DND-41 (cell line): ENCODE data around the gene UNC5C.

ENCODE experiments used
- ATAC-seq: fragments of 200-7000 bp; cut with Tn5 transposase; 3 replicates; pipeline ENCODE4 v1.9.1; 2021; ENCODE audit warnings: low read depth; ENCODE audit not compliant: insufficient read depth
- DNase-seq: peaks from one replicate; pipeline ENCODE4 v3.0.0-alpha.2; 2020
- H2AFZ ChIP-seq: 2 replicates; pipeline ENCODE4 v1.6.0; 2012; ENCODE audit warnings: low read depth, low read length
- H3K27ac ChIP-seq: 2 replicates; pipeline ENCODE4 v1.5.1; 2012; ENCODE audit warnings: low read length, inconsistent platforms
- H3K27me3 ChIP-seq: fragments of 200-600 bp; sonication (generic); 2 replicates; pipeline ENCODE4 v1.6.0; 2012; ENCODE audit warnings: low read length, mild to moderate bottlenecking, inconsistent platforms; ENCODE audit not compliant: insufficient read depth, poor library complexity
- H3K36me3 ChIP-seq: 2 replicates; pipeline ENCODE4 v1.5.1; 2012; ENCODE audit warnings: low read length, inconsistent platforms; ENCODE audit not compliant: insufficient read depth
- H3K4me1 ChIP-seq: 2 replicates; pipeline ENCODE4 v1.5.1; 2012; ENCODE audit warnings: mild to moderate bottlenecking, low read length; ENCODE audit not compliant: insufficient read depth
- H3K4me2 ChIP-seq: 2 replicates; pipeline ENCODE4 v1.6.0; 2012; ENCODE audit warnings: mild to moderate bottlenecking, moderate library complexity, low read length, inconsistent platforms; ENCODE audit not compliant: insufficient read depth
- H3K4me3 ChIP-seq, 2 experiments: fragments of 200-600 bp in 1 of 2; shearing (Covaris generic) in 1 of 2; 2 replicates each; pipeline ENCODE4 v1.5.1; 2012 to 2016; ENCODE audit warnings: inconsistent platforms in 2 of 2, low read length in 2 of 2, mild to moderate bottlenecking in 2 of 2, low read depth in 1 of 2, moderate library complexity in 1 of 2
- H3K79me2 ChIP-seq: 2 replicates; pipeline ENCODE4 v1.6.0; 2012; ENCODE audit warnings: low read length, inconsistent platforms; ENCODE audit not compliant: insufficient read depth
- H3K9ac ChIP-seq: 2 replicates; pipeline ENCODE4 v1.6.0; 2012; ENCODE audit warnings: low read depth, mild to moderate bottlenecking, inconsistent platforms, low read length, moderate library complexity
- H3K9me3 ChIP-seq: 2 replicates; pipeline ENCODE4 v1.5.1; 2012; ENCODE audit warnings: low read length, moderate library complexity, mild to moderate bottlenecking, inconsistent platforms; ENCODE audit not compliant: insufficient read depth, severe bottlenecking
- H4K20me1 ChIP-seq: 2 replicates; pipeline ENCODE4 v1.6.0; 2012; ENCODE audit warnings: low read length; ENCODE audit not compliant: insufficient read depth
- CTCF ChIP-seq: IDR thresholded peaks from 2 replicates; pipeline ENCODE4 v1.5.1; 2012; ENCODE audit warnings: borderline replicate concordance, low read length, moderate library complexity, mild to moderate bottlenecking; ENCODE audit not compliant: poor library complexity, severe bottlenecking; ENCODE audit errors: extremely low read depth
- EZH2 ChIP-seq: IDR thresholded peaks from 3 replicates; pipeline ENCODE4 v1.6.1; 2012; ENCODE audit warnings: borderline replicate concordance, low read depth, mild to moderate bottlenecking, moderate library complexity, low read length, inconsistent platforms; ENCODE audit not compliant: severe bottlenecking

UNC5C gene

GRCh38 chr4:95591278-95591677 is 42.5 kb upstream of the UNC5C start:
- no peak overlapping the region for H3K4me2 ChIP-seq
- H3K4me3 ChIP-seq = no peak overlapping the region
- no peaks in the 10 kb centered on the region for H3K27me3 ChIP-seq
- no peak for TF ChIP-seq CTCF
- no peak overlapping the region for H2AFZ ChIP-seq
- no peak overlapping the region for H3K27ac ChIP-seq
- H3K79me2 ChIP-seq = no peaks in the 10 kb centered on the region
- H3K9ac ChIP-seq = no peak overlapping the region
- DNase-seq (no peak), ATAC-seq (no peak)
- no peaks in the 10 kb centered on the region for H3K36me3 ChIP-seq
- no peaks in the 10 kb centered on the region for H4K20me1 ChIP-seq
- no peaks in the 10 kb centered on the region for H3K4me1 ChIP-seq
- H3K9me3 ChIP-seq = no peaks in the 10 kb centered on the region

- H3K36me3 ChIP-seq = no peaks in the 10 kb centered on the region
- H3K27me3 ChIP-seq = no peaks in the 10 kb centered on the region
- no peak; the same call in 2 of the 3 replicates for ATAC-seq
- H3K4me3 ChIP-seq = no peak overlapping the region
- H3K79me2 ChIP-seq = no peaks in the 10 kb centered on the region
- no peaks in the 10 kb centered on the region for H3K9me3 ChIP-seq
- H4K20me1 ChIP-seq = no peaks in the 10 kb centered on the region
- H2AFZ ChIP-seq = no peak overlapping the region
- no peak overlapping the region for H3K9ac ChIP-seq
- H3K4me2 ChIP-seq = no peak overlapping the region
- TF ChIP-seq CTCF (no peak), EZH2 (no peak)
- no peak overlapping the region for H3K27ac ChIP-seq
- no peak for DNase-seq
- H3K4me1 ChIP-seq = no peaks in the 10 kb centered on the region
These were observed 41.8 kb upstream of the UNC5C start for GRCh38 chr4:95590615-95591014.

GRCh38 chr4:95585016-95585695 is 36.4 kb upstream of the UNC5C start:
- no peak overlapping the region for H3K4me3 ChIP-seq
- no peak overlapping the region for H3K4me2 ChIP-seq
- H4K20me1 ChIP-seq = no peaks in the 10 kb centered on the region
- no peaks in the 10 kb centered on the region for H3K27me3 ChIP-seq
- H3K9ac ChIP-seq = no peak overlapping the region
- H3K36me3 ChIP-seq = no peaks in the 10 kb centered on the region
- no peaks in the 10 kb centered on the region for H3K4me1 ChIP-seq
- H3K27ac ChIP-seq = no peak overlapping the region
- H3K9me3 ChIP-seq = peaks cover 3% of the 10 kb centered on the region
- DNase-seq = no peak
- no peaks in the 10 kb centered on the region for H3K79me2 ChIP-seq
- no peak for ATAC-seq
- TF ChIP-seq CTCF = no peak
- TF ChIP-seq EZH2 = no peak
- H2AFZ ChIP-seq = 0 out of 2 replicates have a peak overlapping the region, but pooled peaks have one; percentile 3
